ENCODE measurements around the gene NFIB.

DNA sequence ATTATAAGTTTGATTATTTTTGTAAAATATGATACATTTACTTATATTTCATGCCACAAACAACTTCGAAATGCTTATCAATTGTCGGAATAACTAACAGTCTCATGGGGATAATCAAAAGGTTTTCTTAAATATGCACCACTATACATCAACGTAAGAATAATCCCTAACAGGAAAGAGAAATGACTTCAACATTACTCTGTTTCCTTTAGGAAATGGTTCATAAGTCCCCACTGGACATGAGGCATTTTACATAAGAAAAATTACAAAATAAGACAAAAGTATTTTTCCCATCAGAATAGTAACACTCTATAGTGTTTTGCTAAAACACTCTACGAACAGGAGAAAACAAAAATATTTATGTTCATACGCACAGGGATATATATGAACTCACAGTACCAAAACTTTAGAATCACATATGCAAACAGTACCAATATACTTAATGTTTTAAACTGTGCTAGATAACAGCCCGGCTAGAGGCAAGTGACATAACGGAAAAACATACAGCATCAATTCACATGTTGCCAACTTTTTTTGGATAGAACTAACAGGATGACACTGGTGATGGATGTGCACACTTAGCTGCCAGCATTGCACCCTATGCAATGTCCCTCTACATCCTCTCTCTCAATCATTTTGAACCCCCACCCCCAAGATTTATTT, 120.5 kb downstream of the NFIB start:
- TF ChIP-seq HCFC1 (IDR thresholded peaks at IDR 0.05; ENCODE audit: low read depth, low read length) (no peak), MTF2 (CRISPR knock-in tag; IDR thresholded peaks at IDR 0.05; ENCODE audit: borderline replicate concordance) (no peak), ZNF674 (CRISPR knock-in tag; IDR thresholded peaks at IDR 0.05; ENCODE audit: low read depth) (no peak), FLYWCH1 (CRISPR knock-in tag; IDR thresholded peaks at IDR 0.05) (no peak), POLR2A (IDR thresholded peaks at IDR 0.05; ENCODE audit: insufficient read depth in 1 of 2, low read depth in 2 of 2, low read length in 2 of 2) (no peak), HNRNPLL (IDR thresholded peaks at IDR 0.05; ENCODE audit: low read depth, low read length, poor library complexity, severe bottlenecking) (no peak), CREB1 (IDR thresholded peaks at IDR 0.05) (no peak), CREB1 (CRISPR knock-in tag; IDR thresholded peaks at IDR 0.05) (no peak), ZSCAN29 (CRISPR knock-in tag; conservative IDR thresholded peaks at IDR 0.05) (no peak), POLR2AphosphoS5 (IDR thresholded peaks at IDR 0.05; ENCODE audit: low read depth, low read length) (no peak)
- TF ChIP-seq, protein P1, sequence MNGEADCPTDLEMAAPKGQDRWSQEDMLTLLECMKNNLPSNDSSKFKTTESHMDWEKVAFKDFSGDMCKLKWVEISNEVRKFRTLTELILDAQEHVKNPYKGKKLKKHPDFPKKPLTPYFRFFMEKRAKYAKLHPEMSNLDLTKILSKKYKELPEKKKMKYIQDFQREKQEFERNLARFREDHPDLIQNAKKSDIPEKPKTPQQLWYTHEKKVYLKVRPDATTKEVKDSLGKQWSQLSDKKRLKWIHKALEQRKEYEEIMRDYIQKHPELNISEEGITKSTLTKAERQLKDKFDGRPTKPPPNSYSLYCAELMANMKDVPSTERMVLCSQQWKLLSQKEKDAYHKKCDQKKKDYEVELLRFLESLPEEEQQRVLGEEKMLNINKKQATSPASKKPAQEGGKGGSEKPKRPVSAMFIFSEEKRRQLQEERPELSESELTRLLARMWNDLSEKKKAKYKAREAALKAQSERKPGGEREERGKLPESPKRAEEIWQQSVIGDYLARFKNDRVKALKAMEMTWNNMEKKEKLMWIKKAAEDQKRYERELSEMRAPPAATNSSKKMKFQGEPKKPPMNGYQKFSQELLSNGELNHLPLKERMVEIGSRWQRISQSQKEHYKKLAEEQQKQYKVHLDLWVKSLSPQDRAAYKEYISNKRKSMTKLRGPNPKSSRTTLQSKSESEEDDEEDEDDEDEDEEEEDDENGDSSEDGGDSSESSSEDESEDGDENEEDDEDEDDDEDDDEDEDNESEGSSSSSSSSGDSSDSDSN (CRISPR knock-in tag; IDR thresholded peaks at IDR 0.05) = no peak
- TF ChIP-seq, protein P2, sequence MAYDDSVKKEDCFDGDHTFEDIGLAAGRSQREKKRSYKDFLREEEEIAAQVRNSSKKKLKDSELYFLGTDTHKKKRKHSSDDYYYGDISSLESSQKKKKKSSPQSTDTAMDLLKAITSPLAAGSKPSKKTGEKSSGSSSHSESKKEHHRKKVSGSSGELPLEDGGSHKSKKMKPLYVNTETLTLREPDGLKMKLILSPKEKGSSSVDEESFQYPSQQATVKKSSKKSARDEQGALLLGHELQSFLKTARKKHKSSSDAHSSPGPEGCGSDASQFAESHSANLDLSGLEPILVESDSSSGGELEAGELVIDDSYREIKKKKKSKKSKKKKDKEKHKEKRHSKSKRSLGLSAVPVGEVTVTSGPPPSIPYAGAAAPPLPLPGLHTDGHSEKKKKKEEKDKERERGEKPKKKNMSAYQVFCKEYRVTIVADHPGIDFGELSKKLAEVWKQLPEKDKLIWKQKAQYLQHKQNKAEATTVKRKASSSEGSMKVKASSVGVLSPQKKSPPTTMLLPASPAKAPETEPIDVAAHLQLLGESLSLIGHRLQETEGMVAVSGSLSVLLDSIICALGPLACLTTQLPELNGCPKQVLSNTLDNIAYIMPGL (CRISPR knock-in tag; IDR thresholded peaks at IDR 0.05; ENCODE audit: borderline replicate concordance in 1 of 2, low read depth in 1 of 2) = no peak
- TF ChIP-seq, protein P3, sequence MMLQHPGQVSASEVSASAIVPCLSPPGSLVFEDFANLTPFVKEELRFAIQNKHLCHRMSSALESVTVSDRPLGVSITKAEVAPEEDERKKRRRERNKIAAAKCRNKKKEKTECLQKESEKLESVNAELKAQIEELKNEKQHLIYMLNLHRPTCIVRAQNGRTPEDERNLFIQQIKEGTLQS (CRISPR knock-in tag; IDR thresholded peaks at IDR 0.05) = no peak
- TF ChIP-seq, protein P4, sequence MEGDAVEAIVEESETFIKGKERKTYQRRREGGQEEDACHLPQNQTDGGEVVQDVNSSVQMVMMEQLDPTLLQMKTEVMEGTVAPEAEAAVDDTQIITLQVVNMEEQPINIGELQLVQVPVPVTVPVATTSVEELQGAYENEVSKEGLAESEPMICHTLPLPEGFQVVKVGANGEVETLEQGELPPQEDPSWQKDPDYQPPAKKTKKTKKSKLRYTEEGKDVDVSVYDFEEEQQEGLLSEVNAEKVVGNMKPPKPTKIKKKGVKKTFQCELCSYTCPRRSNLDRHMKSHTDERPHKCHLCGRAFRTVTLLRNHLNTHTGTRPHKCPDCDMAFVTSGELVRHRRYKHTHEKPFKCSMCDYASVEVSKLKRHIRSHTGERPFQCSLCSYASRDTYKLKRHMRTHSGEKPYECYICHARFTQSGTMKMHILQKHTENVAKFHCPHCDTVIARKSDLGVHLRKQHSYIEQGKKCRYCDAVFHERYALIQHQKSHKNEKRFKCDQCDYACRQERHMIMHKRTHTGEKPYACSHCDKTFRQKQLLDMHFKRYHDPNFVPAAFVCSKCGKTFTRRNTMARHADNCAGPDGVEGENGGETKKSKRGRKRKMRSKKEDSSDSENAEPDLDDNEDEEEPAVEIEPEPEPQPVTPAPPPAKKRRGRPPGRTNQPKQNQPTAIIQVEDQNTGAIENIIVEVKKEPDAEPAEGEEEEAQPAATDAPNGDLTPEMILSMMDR (CRISPR knock-in tag; IDR thresholded peaks at IDR 0.05) = no peak

Measured in HepG2 (cell line).